ENCODE measurements around the gene SLC44A3. TPM values are rescaled to one million over a fixed set of nuclear protein-coding genes. Genes with fewer than 3 reads are reported as not detected.

SLC44A3 gene
- total RNA-seq, 4 donors from 2014 or later, result 20.6 to 60.5 (median 41.8) TPM

- H3K9me3 ChIP-seq, result no peaks in the 10 kb centered on the region
- TF ChIP-seq EP300 (IDR thresholded peaks at IDR 0.05; ENCODE audit: low read depth) (no peak), CTCF (IDR thresholded peaks at IDR 0.05) (no peak), POLR2AphosphoS5 (IDR thresholded peaks at IDR 0.05) (no peak), POLR2A (IDR thresholded peaks at IDR 0.05) (no peak)
- DNase-seq, result no peak
- H3K4me1 ChIP-seq, result peaks cover 10 to 61% (median 25%) of the 10 kb centered on the region in 4 donors
- no peak overlapping the region for H3K27ac ChIP-seq
- H3K4me3 ChIP-seq, result no peak overlapping the region
- in situ Hi-C loops (cut with MboI; ENCODE audit: low pct_ligation_motif_present in 1 of 4, low pct_unique_long_range_greater_than_20kb in 1 of 4, low sequenced_read_pairs in 3 of 4), result no loop called here
- WGBS, 2 donors (ENCODE audit: low coverage in 1 of 2), result 93% methylated on average over 6 of the region's 6 CpGs; no CpG with 5 or more reads in 1 of the 2 donors
- H3K27me3 ChIP-seq, result no peaks in the 10 kb centered on the region
- intact Hi-C loops (cut with DNase I; ENCODE audit: low total_unique reads), result no loop called here
- no peaks in the 10 kb centered on the region for H3K36me3 ChIP-seq
Measured at GRCh38 chr1:94909486-94909885, 89.3 kb downstream of the SLC44A3 start.

GRCh38 chr1:94912263-94913184 is 92.4 kb downstream of the SLC44A3 start:
- TF ChIP-seq EP300 (IDR thresholded peaks at IDR 0.05; ENCODE audit: low read depth), result no peak
- no peak for TF ChIP-seq POLR2A (IDR thresholded peaks at IDR 0.05)
- TF ChIP-seq POLR2AphosphoS5 (IDR thresholded peaks at IDR 0.05), result no peak
- no peak for TF ChIP-seq CTCF (IDR thresholded peaks at IDR 0.05)
- no peaks in the 10 kb centered on the region for H3K9me3 ChIP-seq
- in situ Hi-C loops (cut with MboI; ENCODE audit: low pct_ligation_motif_present in 1 of 4, low pct_unique_long_range_greater_than_20kb in 1 of 4, low sequenced_read_pairs in 3 of 4), result no loop called here
- no peaks in the 10 kb centered on the region for H3K27me3 ChIP-seq
- 59 to 63% methylated on average over 5 to 9 of the region's 9 CpGs for WGBS, 2 donors (ENCODE audit: low coverage in 1 of 2)
- H3K36me3 ChIP-seq, result no peaks in the 10 kb centered on the region
- H3K4me3 ChIP-seq, result no peak overlapping the region
- peak overlapping the region; percentile 16 to 33 (median 24) for H3K27ac ChIP-seq
- DNase-seq, result no peak
- intact Hi-C loops (cut with DNase I; ENCODE audit: low total_unique reads), result no loop called here
- H3K4me1 ChIP-seq, result peaks cover 10 to 48% (median 20%) of the 10 kb centered on the region in 4 donors

GRCh38 chr1:94917251-94917650 is 97.1 kb downstream of the SLC44A3 start:
- DNase-seq, result no peak
- Histone ChIP-seq H3K27me3 (no peaks in the 10 kb centered on the region), H3K36me3 (no peaks in the 10 kb centered on the region), H3K4me1 (peaks cover 24 to 66% (median 45%) of the 10 kb centered on the region in 4 donors), H3K4me3 (no peak overlapping the region), H3K9me3 (no peaks in the 10 kb centered on the region), H3K27ac (no peak overlapping the region)
- intact Hi-C loops (cut with DNase I; ENCODE audit: low total_unique reads), result no loop called here
- in situ Hi-C loops (cut with MboI; ENCODE audit: low pct_ligation_motif_present in 1 of 4, low pct_unique_long_range_greater_than_20kb in 1 of 4, low sequenced_read_pairs in 3 of 4), result no loop called here
- WGBS, 2 donors (ENCODE audit: low coverage in 1 of 2), result 65 to 72% methylated on average over 3 to 6 of the region's 6 CpGs
- TF ChIP-seq EP300 (IDR thresholded peaks at IDR 0.05; ENCODE audit: low read depth), result no peak
- TF ChIP-seq CTCF (IDR thresholded peaks at IDR 0.05), result no peak

- WGBS, 2 donors (ENCODE audit: low coverage in 1 of 2), result 70 to 83% methylated on average over 2 to 4 of the region's 4 CpGs
- no peaks in the 10 kb centered on the region for H3K27me3 ChIP-seq
- no peaks in the 10 kb centered on the region for H3K36me3 ChIP-seq
- TF ChIP-seq CTCF (IDR thresholded peaks at IDR 0.05) (no peak), EP300 (IDR thresholded peaks at IDR 0.05; ENCODE audit: low read depth) (no peak), POLR2A (IDR thresholded peaks at IDR 0.05) (no peak), POLR2AphosphoS5 (IDR thresholded peaks at IDR 0.05) (no peak)
- no peaks in the 10 kb centered on the region for H3K9me3 ChIP-seq
- in situ Hi-C loops (cut with MboI; ENCODE audit: low pct_ligation_motif_present in 1 of 4, low pct_unique_long_range_greater_than_20kb in 1 of 4, low sequenced_read_pairs in 3 of 4), result no loop called here
- DNase-seq, result peak; percentile 35
- peak overlapping the region; percentile 44 to 96 (median 57) for H3K27ac ChIP-seq
- peaks cover 16 to 66% (median 53%) of the 10 kb centered on the region in 4 donors for H3K4me1 ChIP-seq
- no peak overlapping the region for H3K4me3 ChIP-seq
- intact Hi-C loops (cut with DNase I; ENCODE audit: low total_unique reads), result no loop called here
Measured at GRCh38 chr1:94919241-94920030, 99.3 kb downstream of the SLC44A3 start.

All from transverse colon (tissue), 4 donors.